H9 (cell line): ENCODE measurements around the gene ABHD16A. TPM values are rescaled to one million over a fixed set of nuclear protein-coding genes. Genes with fewer than 3 reads are reported as not detected.

Experiments
- DNase-seq: peaks from one replicate; pipeline ENCODE4 v3.0.0-alpha.2; 2017
- H2AFZ ChIP-seq: one replicate; pipeline ENCODE4 v1.6.1; 2013; ENCODE audit warnings: mild to moderate bottlenecking, low read length, control low read depth, moderate library complexity
- H2AK5ac ChIP-seq: 2 replicates; pipeline ENCODE4 v1.6.1; 2013; ENCODE audit warnings: low read length, control low read depth, mixed read lengths; ENCODE audit not compliant: insufficient read length
- H2BK120ac ChIP-seq: one replicate; pipeline ENCODE4 v1.6.1; 2013; ENCODE audit warnings: low read depth, mild to moderate bottlenecking, low read length, control low read depth, inconsistent platforms; ENCODE audit not compliant: poor library complexity, severe bottlenecking
- H2BK12ac ChIP-seq: 2 replicates; pipeline ENCODE4 v1.6.1; 2013; ENCODE audit warnings: low read length, control low read depth, mixed read lengths, low read depth; ENCODE audit not compliant: insufficient read length
- H2BK15ac ChIP-seq: 2 replicates; pipeline ENCODE4 v1.6.1; 2013; ENCODE audit warnings: low read depth, low read length, control low read depth
- H2BK20ac ChIP-seq: one replicate; pipeline ENCODE4 v1.6.1; 2013; ENCODE audit warnings: low read depth, mild to moderate bottlenecking, low read length, control low read depth, inconsistent platforms; ENCODE audit not compliant: poor library complexity, severe bottlenecking
- H2BK5ac ChIP-seq: 2 replicates; pipeline ENCODE4 v1.6.1; 2013; ENCODE audit warnings: low read length, control low read depth, mixed read lengths; ENCODE audit not compliant: insufficient read length
- H3K14ac ChIP-seq: 2 replicates; pipeline ENCODE4 v1.6.1; 2013; ENCODE audit warnings: low read length, control low read depth; ENCODE audit not compliant: insufficient read depth
- H3K18ac ChIP-seq: 2 replicates; pipeline ENCODE4 v1.6.1; 2013; ENCODE audit warnings: low read depth, mild to moderate bottlenecking, mixed read lengths, low read length, control low read depth; ENCODE audit not compliant: insufficient read length
- H3K23ac ChIP-seq: 2 replicates; pipeline ENCODE4 v1.6.1; 2013; ENCODE audit warnings: low read length, control low read depth, mixed read lengths, low read depth; ENCODE audit not compliant: insufficient read length
- H3K23me2 ChIP-seq: 2 replicates; pipeline ENCODE4 v1.6.1; 2013; ENCODE audit warnings: low read depth, mild to moderate bottlenecking, mixed read lengths, low read length, control low read depth; ENCODE audit not compliant: insufficient read length, poor library complexity, severe bottlenecking
- H3K27ac ChIP-seq: 2 replicates; pipeline ENCODE4 v1.5.1; 2013; ENCODE audit warnings: low read length, control low read depth, mixed read lengths, low read depth; ENCODE audit not compliant: insufficient read length
- H3K27me3 ChIP-seq: 2 replicates; pipeline ENCODE4 v1.6.1; 2013; ENCODE audit warnings: low read length, control low read depth, inconsistent platforms; ENCODE audit not compliant: insufficient read depth
- H3K4ac ChIP-seq: 2 replicates; pipeline ENCODE4 v1.6.1; 2013; ENCODE audit warnings: low read depth, mild to moderate bottlenecking, control low read depth, inconsistent platforms, low read length, moderate library complexity
- H3K4me1 ChIP-seq: 2 replicates; pipeline ENCODE4 v1.6.1; 2013; ENCODE audit warnings: low read length, control low read depth, inconsistent platforms; ENCODE audit not compliant: insufficient read depth
- H3K4me2 ChIP-seq: 2 replicates; pipeline ENCODE4 v1.6.1; 2013; ENCODE audit warnings: low read length, control low read depth, mixed read lengths; ENCODE audit not compliant: insufficient read length, insufficient read depth
- H3K56ac ChIP-seq: 2 replicates; pipeline ENCODE4 v1.6.1; 2013; ENCODE audit warnings: low read depth, mild to moderate bottlenecking, mixed read lengths, low read length, control low read depth; ENCODE audit not compliant: insufficient read length
- H3K79me1 ChIP-seq: 2 replicates; pipeline ENCODE4 v1.6.1; 2013; ENCODE audit warnings: low read depth, mild to moderate bottlenecking, moderate library complexity, low read length, control low read depth, inconsistent platforms; ENCODE audit not compliant: insufficient read depth, poor library complexity, severe bottlenecking
- H3K79me2 ChIP-seq: 2 replicates; pipeline ENCODE4 v1.6.1; 2013; ENCODE audit warnings: low read length, control low read depth, inconsistent platforms; ENCODE audit not compliant: insufficient read depth
- H3K9ac ChIP-seq: 2 replicates; pipeline ENCODE4 v1.6.1; 2013; ENCODE audit warnings: low read length, control low read depth, mixed read lengths; ENCODE audit not compliant: insufficient read length; ENCODE audit errors: extremely low read depth
- H3K9me3 ChIP-seq: one replicate; pipeline ENCODE4 v1.6.1; 2013; ENCODE audit warnings: low read depth, low read length, inconsistent platforms; ENCODE audit not compliant: control insufficient read depth
- H3T11ph ChIP-seq: one replicate; pipeline ENCODE4 v1.6.1; 2013; ENCODE audit warnings: mild to moderate bottlenecking, low read length, control low read depth, inconsistent platforms
- H4K20me1 ChIP-seq: one replicate; pipeline ENCODE4 v1.6.1; 2013; ENCODE audit not compliant: control insufficient read depth, insufficient read length, insufficient read depth
- H4K5ac ChIP-seq: 2 replicates; pipeline ENCODE4 v1.6.1; 2013; ENCODE audit warnings: low read depth, mild to moderate bottlenecking, mixed read lengths, low read length, control low read depth; ENCODE audit not compliant: insufficient read length
- H4K8ac ChIP-seq: replicated peaks from 2 replicates; pipeline ENCODE4 v1.6.1; 2013; ENCODE audit warnings: low read length, control low read depth, mixed read lengths, low read depth; ENCODE audit not compliant: insufficient read length
- H4K91ac ChIP-seq: 2 replicates; pipeline ENCODE4 v1.6.1; 2013; ENCODE audit warnings: low read depth, mild to moderate bottlenecking, moderate library complexity, mixed read lengths, low read length, control low read depth; ENCODE audit not compliant: insufficient read length
- H3K27ac Mint-ChIP-seq, 3 experiments: 2 replicates in 2 of 3; 3 replicates in 1 of 3; pipeline ENCODE4 v1.8.0; 2020 to 2021; ENCODE audit warnings: mixed read lengths in 3 of 3, mild to moderate bottlenecking in 1 of 3, moderate library complexity in 1 of 3
- H3K27me3 Mint-ChIP-seq: 2 replicates; pipeline ENCODE4 v1.8.0; 2021; ENCODE audit warnings: low read depth, mild to moderate bottlenecking, moderate library complexity, mixed read lengths
- H3K36me3 Mint-ChIP-seq, 3 experiments: 2 replicates in 2 of 3; 3 replicates in 1 of 3; pipeline ENCODE4 v1.8.0; 2020 to 2021; ENCODE audit warnings: low read depth in 3 of 3, mixed read lengths in 3 of 3; ENCODE audit not compliant: insufficient read depth in 1 of 3
- H3K4me1 Mint-ChIP-seq, 2 experiments: 2 replicates each; pipeline ENCODE4 v1.8.0; 2020; ENCODE audit warnings: mixed read lengths in 2 of 2
- H3K4me3 Mint-ChIP-seq, 2 experiments: 2 replicates in 1 of 2; 3 replicates in 1 of 2; pipeline ENCODE4 v1.8.0; 2020 to 2021; ENCODE audit warnings: mild to moderate bottlenecking in 2 of 2, mixed read lengths in 2 of 2, moderate library complexity in 1 of 2
- H3K9me3 Mint-ChIP-seq, 2 experiments: 2 replicates in 1 of 2; 3 replicates in 1 of 2; pipeline ENCODE4 v1.8.0; 2020; ENCODE audit warnings: mild to moderate bottlenecking in 2 of 2, mixed read lengths in 2 of 2, moderate library complexity in 1 of 2
- WGBS: extraction: QIAGEN DNeasy Blood & Tissue Kit; methylation state at CpG from one replicate; pipeline ENCODE4 v1.1.7; 2013; ENCODE audit warnings: missing lambda C conversion rate, low lambda C conversion rate, mixed read lengths; ENCODE audit not compliant: insufficient read length; ENCODE audit errors: extremely low coverage; 5-methylcytosine and 5-hydroxymethylcytosine counted together
- total RNA-seq: library from RNA; stranded (reverse); gene quantifications from 2 replicates; pipeline ENCODE4 v1.2.1, GENCODE V29; 2021
- TF ChIP-seq, protein P1 (sequence below): fragments of 200-600 bp; sonication (generic); conservative IDR thresholded peaks from 3 replicates; pipeline ENCODE4 v1.8.0; 2021; ENCODE audit warnings: antibody characterized with exemption, mild to moderate bottlenecking

ABHD16A gene
- total RNA-seq, 1 experiment from 2014 or later, result 34.4 TPM

DNA sequence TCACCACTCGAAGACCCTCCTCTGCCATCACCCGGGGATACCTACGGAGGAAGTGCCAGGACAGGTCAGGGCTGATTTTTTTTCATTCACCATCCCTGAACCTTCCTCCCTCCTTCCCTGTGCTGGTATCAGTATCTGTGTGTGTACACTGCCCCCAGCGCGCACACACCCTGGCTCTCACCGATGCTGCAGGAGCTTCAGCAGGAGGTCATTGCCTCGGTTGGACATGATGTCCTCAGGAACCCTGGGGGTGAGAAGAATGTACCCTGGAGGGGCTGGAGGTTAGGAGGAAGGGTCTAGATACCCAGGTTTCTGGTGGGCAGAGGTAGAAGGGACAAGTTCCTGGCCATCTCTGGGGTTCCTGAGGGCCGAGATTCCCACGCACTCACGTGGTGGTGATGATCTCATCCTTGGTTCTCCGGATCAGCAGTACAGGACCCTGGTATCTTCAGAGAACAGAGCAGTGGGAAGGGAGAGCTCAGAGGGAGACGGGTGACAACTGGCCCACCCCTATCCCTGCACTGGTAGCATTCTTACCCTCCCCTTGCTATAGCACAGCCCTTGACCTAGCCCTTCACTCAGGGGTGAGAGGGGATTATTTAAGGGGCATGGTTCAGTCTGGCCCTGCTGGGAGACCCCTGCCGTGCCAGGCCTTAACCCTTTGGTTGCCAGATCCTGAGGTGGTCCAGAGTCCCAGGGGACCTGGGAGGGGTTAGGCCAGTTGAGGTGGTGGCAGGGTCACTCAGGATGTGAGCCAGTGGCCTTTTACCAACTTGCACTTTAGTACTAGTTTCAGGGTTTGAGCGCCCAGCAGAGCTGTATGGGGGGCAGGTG lies 15.0 kb downstream of the ABHD16A start:
- TF ChIP-seq, protein P1, sequence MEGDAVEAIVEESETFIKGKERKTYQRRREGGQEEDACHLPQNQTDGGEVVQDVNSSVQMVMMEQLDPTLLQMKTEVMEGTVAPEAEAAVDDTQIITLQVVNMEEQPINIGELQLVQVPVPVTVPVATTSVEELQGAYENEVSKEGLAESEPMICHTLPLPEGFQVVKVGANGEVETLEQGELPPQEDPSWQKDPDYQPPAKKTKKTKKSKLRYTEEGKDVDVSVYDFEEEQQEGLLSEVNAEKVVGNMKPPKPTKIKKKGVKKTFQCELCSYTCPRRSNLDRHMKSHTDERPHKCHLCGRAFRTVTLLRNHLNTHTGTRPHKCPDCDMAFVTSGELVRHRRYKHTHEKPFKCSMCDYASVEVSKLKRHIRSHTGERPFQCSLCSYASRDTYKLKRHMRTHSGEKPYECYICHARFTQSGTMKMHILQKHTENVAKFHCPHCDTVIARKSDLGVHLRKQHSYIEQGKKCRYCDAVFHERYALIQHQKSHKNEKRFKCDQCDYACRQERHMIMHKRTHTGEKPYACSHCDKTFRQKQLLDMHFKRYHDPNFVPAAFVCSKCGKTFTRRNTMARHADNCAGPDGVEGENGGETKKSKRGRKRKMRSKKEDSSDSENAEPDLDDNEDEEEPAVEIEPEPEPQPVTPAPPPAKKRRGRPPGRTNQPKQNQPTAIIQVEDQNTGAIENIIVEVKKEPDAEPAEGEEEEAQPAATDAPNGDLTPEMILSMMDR, result no peak
- no peak overlapping the region for H2BK20ac ChIP-seq
- no peaks in the 10 kb centered on the region for H3K79me1 ChIP-seq
- H3K27ac ChIP-seq, result no peak overlapping the region
- H2AFZ ChIP-seq, result no peak overlapping the region
- H3K27me3 Mint-ChIP-seq, result peaks cover 3% of the 10 kb centered on the region
- H2BK15ac ChIP-seq, result no peak overlapping the region
- H3K9ac ChIP-seq, result no peak overlapping the region
- peaks cover 5% of the 10 kb centered on the region for H3K23me2 ChIP-seq
- H3T11ph ChIP-seq, result no peak overlapping the region
- no peak overlapping the region for H4K5ac ChIP-seq
- no peak overlapping the region for H2BK5ac ChIP-seq
- no peak overlapping the region for H2BK120ac ChIP-seq
- no peak overlapping the region for H3K14ac ChIP-seq
- no peaks in the 10 kb centered on the region for H3K79me2 ChIP-seq
- no peak overlapping the region for H3K23ac ChIP-seq
- H3K27me3 ChIP-seq, result no peaks in the 10 kb centered on the region
- no peaks in the 10 kb centered on the region; a peak in 1 of 5 replicates for H3K9me3 Mint-ChIP-seq
- no peak overlapping the region; a peak in 1 of 5 replicates for H3K4me3 Mint-ChIP-seq
- H3K9me3 ChIP-seq, result no peaks in the 10 kb centered on the region
- H3K4me1 ChIP-seq, result no peaks in the 10 kb centered on the region
- H3K4me1 Mint-ChIP-seq, result peaks cover 13 to 18% of the 10 kb centered on the region in 2 experiments
- no peak overlapping the region for H4K91ac ChIP-seq
- H3K36me3 Mint-ChIP-seq, result peaks cover 14 to 54% (median 36%) of the 10 kb centered on the region in 3 experiments
- H3K4ac ChIP-seq, result no peak overlapping the region
- no peak overlapping the region for H2BK12ac ChIP-seq
- no peak overlapping the region for H3K18ac ChIP-seq
- DNase-seq, result no peak
- H3K4me2 ChIP-seq, result no peak overlapping the region
- WGBS, result no CpG with 5 or more reads among the region's 14 CpGs
- H4K8ac ChIP-seq, result no peak overlapping the region
- H3K27ac Mint-ChIP-seq, result peak overlapping the region in 2 of 3 experiments; percentile 23 to 52; a peak in 3 of 7 replicates
- no peak overlapping the region for H3K56ac ChIP-seq
- H2AK5ac ChIP-seq, result no peak overlapping the region
- no peaks in the 10 kb centered on the region for H4K20me1 ChIP-seq
